Panc1 (cell line): ENCODE data around the gene VN1R5.
"Not testable (repeated sequence)": the region's sequence is repeated elsewhere in the genome, so short reads cannot be mapped to it uniquely, and the experiment has no call there.

ENCODE experiments used
- CTCF ChIP-seq: fragments of 450-650 bp; IDR thresholded peaks from 2 replicates; pipeline ENCODE4 v1.5.1; 2017; ENCODE audit warnings: mild to moderate bottlenecking
- POLR2AphosphoS5 ChIP-seq: IDR thresholded peaks from 2 replicates; pipeline ENCODE4 v1.6.1; 2012; ENCODE audit warnings: mild to moderate bottlenecking, low read depth, low read length, moderate library complexity
- SIN3A ChIP-seq: IDR thresholded peaks from 2 replicates; pipeline ENCODE4 v1.6.1; 2012; ENCODE audit warnings: low read depth, mild to moderate bottlenecking, low read length, moderate library complexity, borderline replicate concordance; ENCODE audit not compliant: insufficient read depth
- TCF7L2 ChIP-seq: IDR thresholded peaks from 2 replicates; pipeline ENCODE4 v1.6.1; 2011; ENCODE audit warnings: mild to moderate bottlenecking, low read depth, low read length, inconsistent platforms

DNA sequence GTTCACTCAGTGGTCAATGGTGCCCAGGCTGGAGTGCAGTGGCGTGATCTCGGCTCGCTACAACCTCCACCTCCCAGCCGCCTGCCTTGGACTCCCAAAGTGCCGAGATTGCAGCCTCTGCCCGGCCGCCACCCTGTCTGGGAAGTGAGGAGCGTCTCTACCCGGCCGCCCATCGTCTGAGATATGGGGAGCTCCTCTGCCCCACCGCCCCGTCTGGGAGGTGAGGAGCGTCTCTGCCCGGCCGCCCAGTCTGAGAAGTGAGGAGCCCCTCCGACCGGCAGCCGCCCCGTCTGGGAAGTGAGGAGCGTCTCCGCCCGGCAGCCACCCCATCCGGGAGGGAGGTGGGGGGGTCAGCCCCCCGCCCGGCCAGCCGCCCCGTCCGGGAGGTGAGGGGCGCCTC, 35.6 kb upstream of the VN1R5 start:
- not testable (repeated sequence) for TF ChIP-seq CTCF, SIN3A, TCF7L2, POLR2AphosphoS5
